B cell (primary cell): Measurements from ENCODE around the gene ZNF282. TPM values are rescaled to one million over a fixed set of nuclear protein-coding genes. Genes with fewer than 3 reads are reported as not detected.

Experiments
- ATAC-seq: fragments of 200-7000 bp; cut with Tn5 transposase; one replicate; pipeline ENCODE4 v1.10.0; 2021; ENCODE audit warnings: low read depth, mild to moderate bottlenecking, moderate number of reproducible peaks, moderate library complexity
- CTCF ChIA-PET: fragments of 350-600 bp; sonication (Branson Sonifier 250); formaldehyde crosslinking; loops from one replicate; lab custom pipeline; 2021; ENCODE audit warnings: antibody characterized with exemption, inconsistent platforms; lab: Charles Lee
- POLR2A ChIA-PET: fragments of 350-600 bp; sonication (Branson Sonifier 250); formaldehyde crosslinking; loops from one replicate; lab custom pipeline; 2021; ENCODE audit warnings: antibody characterized with exemption; lab: Charles Lee
- DNase-seq: peaks from one replicate; pipeline ENCODE4 v3.0.0; 2013
- H2AFZ ChIP-seq: 2 replicates; pipeline ENCODE4 v1.6.1; 2012; ENCODE audit warnings: mild to moderate bottlenecking, low read depth, low read length; ENCODE audit not compliant: insufficient read depth, poor library complexity, severe bottlenecking
- H3K27ac ChIP-seq, 2 donors: 1 replicate in 1 of 2; 2 replicates in 1 of 2; pipeline ENCODE4 v1.5.1; 2012 to 2013; ENCODE audit warnings: low read length in 2 of 2, mild to moderate bottlenecking in 2 of 2, moderate library complexity in 1 of 2
- H3K27me3 ChIP-seq, 4 experiments: fragments of 200-600 bp in 1 of 4; sonication (generic) in 1 of 4; replicated peaks in 1 of 4; 1 replicate in 2 of 4; 2 replicates in 2 of 4; pipeline versions ENCODE4 v1.6.1 to v1.7.0; 2013 to 2016; ENCODE audit warnings: low read length in 3 of 4, mild to moderate bottlenecking in 2 of 4, mixed read lengths in 1 of 4, moderate library complexity in 1 of 4; ENCODE audit not compliant: insufficient read depth in 4 of 4, control insufficient read depth in 3 of 4; ENCODE audit errors: control extremely low read depth in 1 of 4
- H3K36me3 ChIP-seq, 2 experiments: replicated peaks in 1 of 2; 1 replicate in 1 of 2; 2 replicates in 1 of 2; pipeline versions ENCODE4 v1.6.1 to v1.7.1; 2013; ENCODE audit warnings: low read length in 1 of 2; ENCODE audit not compliant: insufficient read depth in 2 of 2, control insufficient read depth in 1 of 2; ENCODE audit errors: control extremely low read depth in 1 of 2, extremely low read depth in 1 of 2
- H3K4me1 ChIP-seq, 2 donors: fragments of 200-600 bp in 1 of 2; sonication (generic) in 1 of 2; 1 replicate in 1 of 2; 2 replicates in 1 of 2; pipeline versions ENCODE4 v1.5.1 to v1.6.1; 2013 to 2017; ENCODE audit warnings: low read length in 2 of 2; ENCODE audit not compliant: control insufficient read depth in 2 of 2, insufficient read depth in 2 of 2
- H3K4me2 ChIP-seq: replicated peaks from 2 replicates; pipeline ENCODE3; 2012; ENCODE audit warnings: mild to moderate bottlenecking, low read depth, low read length; ENCODE audit not compliant: poor library complexity, severe bottlenecking
- H3K4me3 ChIP-seq, 5 experiments: fragments of 200-600 bp in 1 of 5; sonication (generic) in 1 of 5; 1 replicate in 3 of 5; 2 replicates in 2 of 5; pipeline versions ENCODE4 v1.5.1 to v1.7.0; 2011 to 2016; ENCODE audit warnings: low read length in 4 of 5, mild to moderate bottlenecking in 4 of 5, low read depth in 2 of 5, control low read depth in 1 of 5, moderate library complexity in 1 of 5; ENCODE audit not compliant: insufficient read depth in 1 of 5; ENCODE audit errors: control extremely low read depth in 1 of 5, extremely low read depth in 1 of 5
- H3K79me2 ChIP-seq: fragments of 200-600 bp; sonication (generic); one replicate; pipeline ENCODE4 v1.6.0; 2016; ENCODE audit warnings: low read length; ENCODE audit not compliant: control insufficient read depth, insufficient read depth
- H3K9ac ChIP-seq: fragments of 200-600 bp; sonication (generic); 2 replicates; pipeline ENCODE4 v1.6.1; 2017; ENCODE audit warnings: mild to moderate bottlenecking, low read length, moderate library complexity
- H3K9me3 ChIP-seq, 3 donors: one replicate each; pipeline versions ENCODE4 v1.6.1 to v1.7.1; 2013; ENCODE audit warnings: low read length in 2 of 3; ENCODE audit not compliant: control insufficient read depth in 2 of 3, insufficient read depth in 1 of 3; ENCODE audit errors: control extremely low read depth in 1 of 3
- H4K20me1 ChIP-seq: 2 replicates; pipeline ENCODE4 v1.6.0; 2012; ENCODE audit warnings: mild to moderate bottlenecking, low read length; ENCODE audit not compliant: insufficient read depth, control insufficient read depth, poor library complexity, severe bottlenecking
- H3K27ac Mint-ChIP-seq: one replicate; pipeline ENCODE4 v1.8.0; 2021; ENCODE audit warnings: mixed read lengths
- H3K27me3 Mint-ChIP-seq: one replicate; pipeline ENCODE4 v1.8.0; 2021; ENCODE audit warnings: mixed read lengths
- H3K4me1 Mint-ChIP-seq: one replicate; pipeline ENCODE4 v1.8.0; 2021; ENCODE audit warnings: mixed read lengths
- H3K4me3 Mint-ChIP-seq: one replicate; pipeline ENCODE4 v1.8.0; 2021; ENCODE audit warnings: mixed read lengths
- H3K9me3 Mint-ChIP-seq: one replicate; pipeline ENCODE4 v1.8.0; 2022; ENCODE audit warnings: mixed read lengths; ENCODE audit not compliant: insufficient read depth
- EZH2 ChIP-seq: IDR thresholded peaks from 2 replicates; pipeline ENCODE4 v1.6.1; 2012; ENCODE audit warnings: borderline replicate concordance, low read depth, mild to moderate bottlenecking, moderate library complexity, low read length; ENCODE audit not compliant: insufficient read depth, poor library complexity, severe bottlenecking
- WGBS: methylation state at CpG from one replicate; pipeline ENCODE4 v1.1.5; 2013; ENCODE audit warnings: missing lambda C conversion rate; ENCODE audit not compliant: insufficient coverage; 5-methylcytosine and 5-hydroxymethylcytosine counted together
- intact Hi-C: fragments of 100-400 bp; cut with micrococcal nuclease; formaldehyde crosslinking; loops from one replicate; pipeline ENCODE4 v1.10.0; 2022
- polyA plus RNA-seq: library from polyadenylated mRNA; depleted of rRNA; stranded (reverse); fragments of >200 nt; gene quantifications from 2 replicates; pipeline ENCODE4 v1.2.3, GENCODE V29; 2012
- total RNA-seq, 2 donors: library from RNA; stranded (reverse); fragments of 120-200 nt in 1 of 2; gene quantifications; 1 replicate in 1 of 2; 2 replicates in 1 of 2; pipeline versions ENCODE4 v1.2.3 to v1.2.4, GENCODE V29; 2013 to 2022
- TF ChIP-seq, protein P1 (sequence below): fragments of 200-600 bp; IDR thresholded peaks from one replicate; pipeline ENCODE4 v1.8.0; 2022; ENCODE audit warnings: antibody characterized with exemption, mild to moderate bottlenecking

ZNF282 gene
- total and polyA plus RNA-seq, 2 donors (not counting 1 experiment from before 2014, with no cell fraction given), result 8.3 to 25.7 TPM

GRCh38 chr7:149150981-149151380, 44.4 kb upstream of the ZNF282 start:
- Histone ChIP-seq H3K4me2 (no peak overlapping the region), H3K9ac (no peak overlapping the region), H3K4me3 (no peak overlapping the region), H3K36me3 (peaks cover 0 to 13% of the 10 kb centered on the region in 2 experiments), H3K27ac (no peak overlapping the region), H2AFZ (no peak overlapping the region), H3K27me3 (no peaks in the 10 kb centered on the region), H3K9me3 (peaks cover 0 to 4% (median 0%) of the 10 kb centered on the region in 3 donors), H4K20me1 (peaks cover 58% of the 10 kb centered on the region), H3K79me2 (peaks cover 77% of the 10 kb centered on the region), H3K4me1 (peaks cover 11 to 20% of the 10 kb centered on the region in 2 donors)
- no peaks in the 10 kb centered on the region for H3K9me3 Mint-ChIP-seq
- TF ChIP-seq EZH2, result no peak
- TF ChIP-seq, protein P1, sequence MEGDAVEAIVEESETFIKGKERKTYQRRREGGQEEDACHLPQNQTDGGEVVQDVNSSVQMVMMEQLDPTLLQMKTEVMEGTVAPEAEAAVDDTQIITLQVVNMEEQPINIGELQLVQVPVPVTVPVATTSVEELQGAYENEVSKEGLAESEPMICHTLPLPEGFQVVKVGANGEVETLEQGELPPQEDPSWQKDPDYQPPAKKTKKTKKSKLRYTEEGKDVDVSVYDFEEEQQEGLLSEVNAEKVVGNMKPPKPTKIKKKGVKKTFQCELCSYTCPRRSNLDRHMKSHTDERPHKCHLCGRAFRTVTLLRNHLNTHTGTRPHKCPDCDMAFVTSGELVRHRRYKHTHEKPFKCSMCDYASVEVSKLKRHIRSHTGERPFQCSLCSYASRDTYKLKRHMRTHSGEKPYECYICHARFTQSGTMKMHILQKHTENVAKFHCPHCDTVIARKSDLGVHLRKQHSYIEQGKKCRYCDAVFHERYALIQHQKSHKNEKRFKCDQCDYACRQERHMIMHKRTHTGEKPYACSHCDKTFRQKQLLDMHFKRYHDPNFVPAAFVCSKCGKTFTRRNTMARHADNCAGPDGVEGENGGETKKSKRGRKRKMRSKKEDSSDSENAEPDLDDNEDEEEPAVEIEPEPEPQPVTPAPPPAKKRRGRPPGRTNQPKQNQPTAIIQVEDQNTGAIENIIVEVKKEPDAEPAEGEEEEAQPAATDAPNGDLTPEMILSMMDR, result no peak
- no peak for ATAC-seq
- CTCF ChIA-PET, result interaction anchor here (0.5 to 1.2 kb wide), 4 partner anchors 24 to 199 kb away, joined by 3 to 5 read pairs (median 3); partner anchors contain the start of gene ZNF425
- POLR2A ChIA-PET, result interaction anchor here (0.6 kb wide), 1 partner anchor 1916 kb away, joined by 3 read pairs; no protein-coding TSS in a partner anchor
- H3K4me3 Mint-ChIP-seq, result no peak overlapping the region
- no peaks in the 10 kb centered on the region for H3K27me3 Mint-ChIP-seq
- intact Hi-C loops, result no loop called here
- no peak for DNase-seq
- 84% methylated on average over 4 of the region's 4 CpGs for WGBS
- H3K4me1 Mint-ChIP-seq, result peaks cover 29% of the 10 kb centered on the region
- no peak overlapping the region for H3K27ac Mint-ChIP-seq

DNA sequence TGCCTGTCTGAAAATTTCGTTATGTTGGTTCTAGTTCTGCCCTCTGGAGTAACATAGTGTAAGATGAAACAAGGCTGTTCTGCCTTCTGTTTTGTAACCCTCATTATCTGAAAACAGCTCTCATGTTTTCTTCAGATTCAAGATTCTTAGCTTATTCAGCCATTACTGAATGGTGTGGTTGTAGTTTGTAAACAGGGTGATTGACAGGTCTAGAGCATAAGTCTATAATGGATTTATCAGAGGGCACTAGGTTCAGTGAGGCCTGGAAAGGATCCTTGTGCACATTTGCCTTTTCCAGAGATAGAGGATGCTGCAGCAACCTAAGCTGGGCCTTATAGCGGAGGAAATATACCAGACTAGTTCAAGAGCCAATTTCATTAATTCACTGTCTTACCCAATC, 42.0 kb upstream of the ZNF282 start:
- H3K27me3 Mint-ChIP-seq, result no peaks in the 10 kb centered on the region
- 94% methylated on average over 2 of the region's 2 CpGs for WGBS
- peaks cover 94% of the 10 kb centered on the region for H3K79me2 ChIP-seq

More for the DNA sequence above, 42.0 kb upstream of the ZNF282 start:
- Histone ChIP-seq H3K9me3 (peaks cover 0 to 4% (median 0%) of the 10 kb centered on the region in 3 donors), H3K4me3 (no peak overlapping the region), H3K4me1 (peaks cover 4 to 10% of the 10 kb centered on the region in 2 donors), H3K27me3 (no peaks in the 10 kb centered on the region), H3K36me3 (peaks cover 0 to 19% of the 10 kb centered on the region in 2 experiments), H3K27ac (no peak overlapping the region), H4K20me1 (peaks cover 61% of the 10 kb centered on the region), H3K9ac (no peak overlapping the region), H2AFZ (no peak overlapping the region), H3K4me2 (no peak overlapping the region)
- intact Hi-C loops, result no loop called here
- Mint-ChIP-seq H3K27ac (no peak overlapping the region), H3K4me3 (no peak overlapping the region), H3K9me3 (no peaks in the 10 kb centered on the region), H3K4me1 (peaks cover 24% of the 10 kb centered on the region)
- ATAC-seq (no peak), DNase-seq (no peak)
- TF ChIP-seq, protein P1, result no peak
- no peak for TF ChIP-seq EZH2
- ChIA-PET POLR2A (no interaction called here), CTCF (interaction anchor here (1.6 kb wide), 1 partner anchor 28 kb away, joined by 3 read pairs; the partner anchor contains the start of gene ZNF425)
